H1 (cell line): ENCODE results near the gene FANCE. TPM values are rescaled to one million over a fixed set of nuclear protein-coding genes. Genes with fewer than 3 reads are reported as not detected.

ENCODE experiments used
- CTCF ChIA-PET: fragments of 300-600 bp; sonication (Branson Sonifier 250); formaldehyde crosslinking; loops from one replicate; lab custom pipeline; 2021; ENCODE audit not compliant: partially characterized antibody; lab: Charles Lee
- POLR2A ChIA-PET: fragments of 300-600 bp; sonication (Branson Sonifier 250); formaldehyde crosslinking; loops from one replicate; lab custom pipeline; 2021; ENCODE audit warnings: inconsistent platforms; ENCODE audit not compliant: partially characterized antibody; lab: Charles Lee
- DNase-seq, 2 experiments: peaks; one replicate each; pipeline versions ENCODE4 v3.0.0 to v3.0.0-alpha.2; 2010 to 2022; ENCODE audit warnings: low spot score in 2 of 2, low read depth in 1 of 2, mixed read lengths in 1 of 2
- FAIRE-seq: peaks from 2 replicates; lab custom pipeline; 2011; peaks lifted over from hg19 to GRCh38; lab: Jason Lieb, UNC
- H2AFZ ChIP-seq: 2 replicates; pipeline ENCODE4 v1.8.1; 2012; ENCODE audit warnings: low read length, inconsistent platforms
- H2AK5ac ChIP-seq: 2 replicates; pipeline ENCODE4 v1.6.1; 2013; ENCODE audit warnings: low read depth, low read length
- H2BK120ac ChIP-seq: replicated peaks from 2 replicates; pipeline ENCODE3; 2013; ENCODE audit warnings: low read depth, low read length, inconsistent platforms
- H2BK12ac ChIP-seq: 2 replicates; pipeline ENCODE4 v1.6.1; 2013; ENCODE audit warnings: low read depth, low read length
- H2BK15ac ChIP-seq: 2 replicates; pipeline ENCODE4 v1.6.1; 2013; ENCODE audit warnings: low read length
- H2BK20ac ChIP-seq: 2 replicates; pipeline ENCODE4 v1.6.1; 2013; ENCODE audit warnings: low read length
- H2BK5ac ChIP-seq: 2 replicates; pipeline ENCODE4 v1.6.1; 2013; ENCODE audit warnings: low read depth, low read length
- H3K14ac ChIP-seq: 2 replicates; pipeline ENCODE4 v1.6.1; 2013; ENCODE audit warnings: inconsistent platforms; ENCODE audit not compliant: insufficient read length
- H3K18ac ChIP-seq: 2 replicates; pipeline ENCODE4 v1.6.1; 2013; ENCODE audit warnings: low read length; ENCODE audit errors: extremely low read depth
- H3K23ac ChIP-seq: 2 replicates; pipeline ENCODE4 v1.6.1; 2013; ENCODE audit warnings: inconsistent platforms; ENCODE audit not compliant: insufficient read length
- H3K23me2 ChIP-seq: 2 replicates; pipeline ENCODE4 v1.6.1; 2013; ENCODE audit warnings: low read depth, low read length
- H3K27ac ChIP-seq: 2 replicates; pipeline ENCODE4 v1.6.1; 2011; ENCODE audit warnings: low read depth, low read length, inconsistent platforms
- H3K27me3 ChIP-seq, 4 experiments: replicated peaks in 1 of 4; 1 replicate in 1 of 4; 2 replicates in 3 of 4; pipeline versions ENCODE4 v1.6.1 to v1.8.1; 2011 to 2013; ENCODE audit warnings: low read length in 3 of 4, mild to moderate bottlenecking in 3 of 4, inconsistent platforms in 2 of 4, mixed read lengths in 2 of 4, moderate library complexity in 1 of 4; ENCODE audit not compliant: control insufficient read depth in 3 of 4, insufficient read depth in 3 of 4; ENCODE audit errors: extremely low read depth in 1 of 4
- H3K36me3 ChIP-seq, 4 experiments: 2 replicates each; pipeline versions ENCODE4 v1.6.1 to v1.8.1; 2011 to 2013; ENCODE audit warnings: mild to moderate bottlenecking in 4 of 4, low read length in 3 of 4, moderate library complexity in 2 of 4, control low read depth in 1 of 4, inconsistent platforms in 1 of 4; ENCODE audit not compliant: insufficient read depth in 4 of 4, control insufficient read depth in 2 of 4
- H3K4ac ChIP-seq: replicated peaks from 2 replicates; pipeline ENCODE3; 2013; ENCODE audit warnings: low read length, low read depth, mixed read lengths, inconsistent platforms; ENCODE audit not compliant: insufficient read length
- H3K4me1 ChIP-seq, 4 experiments: replicated peaks in 1 of 4; 1 replicate in 1 of 4; 2 replicates in 3 of 4; pipeline versions ENCODE4 v1.6.1 to v1.8.1; 2011 to 2013; ENCODE audit warnings: low read length in 3 of 4, inconsistent platforms in 2 of 4, mixed read lengths in 1 of 4; ENCODE audit not compliant: insufficient read depth in 4 of 4, control insufficient read depth in 3 of 4
- H3K4me2 ChIP-seq, 2 experiments: 2 replicates each; pipeline versions ENCODE4 v1.6.1 to v1.8.1; 2011 to 2013; ENCODE audit warnings: low read depth in 2 of 2, low read length in 2 of 2, control low read depth in 1 of 2, inconsistent platforms in 1 of 2, mild to moderate bottlenecking in 1 of 2; ENCODE audit not compliant: insufficient read depth in 1 of 2
- H3K4me3 ChIP-seq, 4 experiments: fragments of 200-600, 300-600 bp in 1 of 4; sonication (generic), shearing (Covaris generic), sonication (Bioruptor Twin) in 1 of 4; 2 replicates each; pipeline versions ENCODE4 v1.5.1 to v1.8.1; 2011 to 2016; ENCODE audit warnings: low read length in 4 of 4, low read depth in 3 of 4, control low read depth in 2 of 4, inconsistent platforms in 2 of 4, mild to moderate bottlenecking in 2 of 4, mixed read lengths in 1 of 4, moderate library complexity in 1 of 4; ENCODE audit not compliant: insufficient read depth in 2 of 4; ENCODE audit errors: extremely low read depth in 1 of 4
- H3K56ac ChIP-seq: replicated peaks from 2 replicates; pipeline ENCODE3; 2013; ENCODE audit warnings: low read depth, mild to moderate bottlenecking, mixed read lengths, low read length, inconsistent platforms; ENCODE audit not compliant: insufficient read length
- H3K79me1 ChIP-seq: 2 replicates; pipeline ENCODE4 v1.6.1; 2013; ENCODE audit warnings: low read depth, low read length, control low read depth
- H3K79me2 ChIP-seq, 2 experiments: 2 replicates each; pipeline versions ENCODE4 v1.6.1 to v1.8.1; 2012 to 2013; ENCODE audit warnings: low read length in 2 of 2, mild to moderate bottlenecking in 2 of 2, inconsistent platforms in 1 of 2; ENCODE audit not compliant: insufficient read depth in 2 of 2, control insufficient read depth in 1 of 2
- H3K9ac ChIP-seq, 4 experiments: replicated peaks in 1 of 4; 1 replicate in 1 of 4; 2 replicates in 3 of 4; pipeline versions ENCODE4 v1.6.1 to v1.8.1; 2011 to 2013; ENCODE audit warnings: low read depth in 3 of 4, low read length in 3 of 4, control low read depth in 2 of 4, mild to moderate bottlenecking in 2 of 4, moderate library complexity in 2 of 4, inconsistent platforms in 1 of 4; ENCODE audit errors: extremely low read depth in 1 of 4
- H3K9me3 ChIP-seq, 2 experiments: 2 replicates each; pipeline versions ENCODE4 v1.6.1 to v1.8.1; 2012 to 2013; ENCODE audit warnings: mild to moderate bottlenecking in 2 of 2, moderate library complexity in 2 of 2, control low read depth in 1 of 2, inconsistent platforms in 1 of 2, low read depth in 1 of 2, low read length in 1 of 2, mixed read lengths in 1 of 2; ENCODE audit not compliant: insufficient read depth in 2 of 2
- H4K20me1 ChIP-seq, 2 experiments: replicated peaks in 1 of 2; 2 replicates each; pipeline versions ENCODE3 to v1.8.1; 2011 to 2013; ENCODE audit warnings: inconsistent platforms in 2 of 2, low read length in 2 of 2, mild to moderate bottlenecking in 1 of 2; ENCODE audit not compliant: insufficient read depth in 2 of 2, control insufficient read depth in 1 of 2
- H4K5ac ChIP-seq: 2 replicates; pipeline ENCODE4 v1.6.1; 2013; ENCODE audit warnings: low read length, low read depth, mixed read lengths, inconsistent platforms; ENCODE audit not compliant: insufficient read length
- H4K8ac ChIP-seq: 2 replicates; pipeline ENCODE4 v1.8.0; 2013; ENCODE audit warnings: mild to moderate bottlenecking, moderate library complexity, low read length, inconsistent platforms; ENCODE audit not compliant: insufficient read depth; ENCODE audit errors: extremely low read depth
- H4K91ac ChIP-seq: replicated peaks from 2 replicates; pipeline ENCODE3; 2013; ENCODE audit warnings: low read length, mixed read lengths, inconsistent platforms; ENCODE audit not compliant: insufficient read length
- CBX8 ChIP-seq: fragments of 300-800, 300-1000 bp; sonication (generic); IDR thresholded peaks from 2 replicates; pipeline ENCODE4 v1.7.1; 2016; ENCODE audit warnings: low read depth, low read length, borderline replicate concordance
- CHD2 ChIP-seq: IDR thresholded peaks from 2 replicates; pipeline ENCODE4 v1.6.1; 2012; ENCODE audit warnings: low read length, improper control_type of control experiment
- JUN ChIP-seq: IDR thresholded peaks from 2 replicates; pipeline ENCODE4 v1.6.1; 2011; ENCODE audit warnings: low read depth, mild to moderate bottlenecking, improper control_type of control experiment, low read length
- NANOG ChIP-seq: IDR thresholded peaks from 2 replicates; pipeline ENCODE4 v1.6.1; 2011; ENCODE audit warnings: low read length, low read depth, mild to moderate bottlenecking, inconsistent platforms; ENCODE audit not compliant: insufficient read depth, poor library complexity, severe bottlenecking
- RFX5 ChIP-seq: IDR thresholded peaks from 2 replicates; pipeline ENCODE4 v1.6.1; 2011; ENCODE audit warnings: low read depth, low read length, improper control_type of control experiment, borderline replicate concordance
- RXRA ChIP-seq: IDR thresholded peaks from 2 replicates; pipeline ENCODE4 v1.6.1; 2011; ENCODE audit warnings: low read depth, mild to moderate bottlenecking, low read length, moderate library complexity; ENCODE audit not compliant: insufficient read depth
- WGBS, 2 experiments: shearing (Covaris generic) in 1 of 2; methylation state at CpG; one replicate each; pipeline versions ENCODE4 v1.1.6 to v1.1.7; 2013 to 2015; ENCODE audit warnings: low lambda C conversion rate in 2 of 2, mixed read lengths in 2 of 2, inconsistent platforms in 1 of 2, low coverage in 1 of 2, missing lambda C conversion rate in 1 of 2; ENCODE audit not compliant: insufficient replicate concordance in 2 of 2, insufficient coverage in 1 of 2, insufficient read length in 1 of 2; ENCODE audit errors: extremely low coverage in 1 of 2, missing lambda C conversion rate in 1 of 2; 5-methylcytosine and 5-hydroxymethylcytosine counted together
- polyA plus RNA-seq, 7 experiments: library from polyadenylated mRNA; depleted of rRNA in 3 of 7; stranded (reverse) in 5 of 7; unstranded in 2 of 7; fragments of >200 nt in 5 of 7; fragments of 200-250 nt in 2 of 7; gene quantifications; 1 replicate in 5 of 7; 2 replicates in 1 of 7; 4 replicates in 1 of 7; pipeline versions ENCODE4 v1.2.1 to v1.2.3, GENCODE V29; 2011 to 2013; ENCODE audit warnings: missing spikeins in 2 of 7, mixed read lengths in 2 of 7
- total RNA-seq: library from RNA; stranded (reverse); fragmentation: NEBNext Ultra II Directional; extraction: Animal tissue kit (Norgen Biotek cat#: 25700); gene quantifications from 2 replicates; pipeline ENCODE4 v1.2.1, GENCODE V29; 2021

The FANCE gene
- total and polyA plus RNA-seq, 2 of the 8 experiments (the other 6 are each of a cell fraction or from before 2014, with no cell fraction given) = 16.1 to 17.0 TPM

- Histone ChIP-seq H3K23me2 (no peaks in the 10 kb centered on the region), H3K27ac (no peak overlapping the region), H2BK20ac (no peak overlapping the region), H2BK12ac (no peak overlapping the region), H3K27me3 (no peaks in the 10 kb centered on the region; a peak in 1 of 7 replicates), H3K36me3 (peaks cover 0 to 23% (median 4%) of the 10 kb centered on the region in 4 experiments; a peak in 2 of 8 replicates), H3K23ac (no peak overlapping the region), H3K4me2 (no peak overlapping the region), H3K4me3 (no peak overlapping the region), H2AFZ (no peak overlapping the region), H4K5ac (no peak overlapping the region), H4K91ac (no peak overlapping the region), H2BK5ac (no peak overlapping the region; the same call in 1 of the 2 replicates), H3K4me1 (peaks cover 5 to 10% (median 8%) of the 10 kb centered on the region in 4 experiments), H3K56ac (no peak overlapping the region), H2BK120ac (no peak overlapping the region), H3K4ac (no peak overlapping the region), H2AK5ac (no peak overlapping the region), H4K8ac (no peak overlapping the region), H2BK15ac (no peak overlapping the region), H4K20me1 (peaks cover 0 to 5% of the 10 kb centered on the region in 2 experiments), H3K9ac (no peak overlapping the region), H3K79me1 (peaks cover 4% of the 10 kb centered on the region; the same call in 1 of the 2 replicates), H3K14ac (no peak overlapping the region), H3K79me2 (no peaks in the 10 kb centered on the region; a peak in 1 of 4 replicates), H3K9me3 (no peaks in the 10 kb centered on the region), H3K18ac (no peak overlapping the region)
- TF ChIP-seq JUN (no peak), RFX5 (no peak), CBX8 (no peak), RXRA (no peak), NANOG (no peak), CHD2 (no peak)
- DNase-seq (no peak), FAIRE-seq (no peak)
- CTCF ChIA-PET = interaction anchor here (0.6 to 4.7 kb wide), 10 partner anchors 9 to 186 kb away, joined by 3 to 28 read pairs (median 4); partner anchors contain the start of genes RPL10A and TEAD3
- 97% methylated on average over 12 of the region's 12 CpGs; no CpG with 5 or more reads in 1 of the 2 experiments for WGBS, 2 experiments
- POLR2A ChIA-PET = interaction anchor here (30.9 to 37.6 kb wide), 2 partner anchors 3 to 13 kb away, joined by 1319 read pairs; partner anchors contain the start of genes RPL10A and TEAD3
Observed at GRCh38 chr6:35480176-35480575, 28.0 kb downstream of the FANCE start.
